ENCODE data around the gene GPSM1. TPM values are rescaled to one million over a fixed set of nuclear protein-coding genes. Genes with fewer than 3 reads are reported as not detected.

The GPSM1 gene
- polyA plus RNA-seq, 1 of the 3 experiments (the other 2 are of a cell fraction), result 26.7 TPM

DNA sequence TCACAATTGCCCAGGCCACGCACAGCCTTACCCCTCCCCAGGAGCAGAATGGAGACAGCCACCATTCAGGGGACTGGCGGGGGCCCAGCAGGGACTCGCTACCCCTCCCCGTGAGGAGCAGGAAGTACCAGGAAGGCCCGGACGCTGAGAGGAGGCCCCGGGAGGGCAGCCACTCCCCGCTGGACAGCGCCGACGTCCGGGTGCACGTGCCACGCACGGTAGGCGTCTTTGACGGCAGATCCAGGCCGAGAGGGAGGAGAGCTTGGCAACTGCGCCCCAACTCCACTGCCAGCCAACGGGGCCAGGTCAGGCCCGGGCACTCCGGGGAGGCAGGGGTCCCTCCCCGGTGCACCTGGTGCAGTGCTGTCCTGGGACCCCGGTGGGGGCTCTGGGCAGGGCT, 22.2 kb downstream of the GPSM1 start:
- Histone ChIP-seq H2AFZ (ENCODE audit: low read depth) (no peak overlapping the region), H3K79me2 (ENCODE audit: insufficient read depth) (no peaks in the 10 kb centered on the region), H3K4me3 (ENCODE audit: low read depth in 2 of 2, low read length in 1 of 2) (no peak overlapping the region), H3K9ac (no peak overlapping the region), H3K9me2 (no peaks in the 10 kb centered on the region), H3K4me1 (ENCODE audit: control insufficient read depth in 1 of 2, insufficient read depth in 2 of 2, low read depth in 1 of 2, low read length in 1 of 2) (peaks cover 0 to 80% of the 10 kb centered on the region in 2 experiments; a peak in 1 of 4 replicates), H4K20me1 (ENCODE audit: insufficient read depth) (no peaks in the 10 kb centered on the region), H3K4me2 (no peak overlapping the region), H3K9me3 (no peaks in the 10 kb centered on the region), H3K36me3 (replicated peaks in 1 of 2; ENCODE audit: control insufficient read depth in 1 of 2, insufficient read depth in 2 of 2, low read length in 1 of 2) (no peaks in the 10 kb centered on the region), H3K27ac (ENCODE audit: low read depth in 2 of 2, low read length in 1 of 2) (no peak overlapping the region; a peak in 1 of 4 replicates), H3F3A (replicated peaks; ENCODE audit: insufficient read depth) (no peaks in the 10 kb centered on the region), H3K27me3 (ENCODE audit: insufficient read depth) (no peaks in the 10 kb centered on the region)
- ChIA-PET POLR2A (no interaction called here), CTCF (interaction anchor here (2.1 kb wide), 1 partner anchor 37 kb away, joined by 9 read pairs; no protein-coding TSS in a partner anchor)
- TF ChIP-seq NRF1 (IDR thresholded peaks at IDR 0.05; ENCODE audit: low read depth, low read length) (no peak), CHD2 (IDR thresholded peaks at IDR 0.05; ENCODE audit: low read length, partially characterized antibody) (no peak), RCOR1 (IDR thresholded peaks at IDR 0.05; ENCODE audit: low read length) (no peak), GATA2 (CRISPR knock-in tag; IDR thresholded peaks at IDR 0.05) (no peak), NFIC (IDR thresholded peaks at IDR 0.05; ENCODE audit: borderline replicate concordance) (no peak), JUND (IDR thresholded peaks at IDR 0.05) (no peak), ELF1 (IDR thresholded peaks at IDR 0.05) (no peak), SIN3A (IDR thresholded peaks at IDR 0.05; ENCODE audit: borderline replicate concordance, low read depth, low read length) (no peak), SMC3 (IDR thresholded peaks at IDR 0.05; ENCODE audit: low read depth, low read length) (no peak), TCF12 (IDR thresholded peaks at IDR 0.05) (no peak), POLR2AphosphoS5 (IDR thresholded peaks at IDR 0.05; ENCODE audit: low read depth, low read length) (no peak), EZH2phosphoT487 (IDR thresholded peaks at IDR 0.05; ENCODE audit: borderline replicate concordance, low read depth) (no peak), RXRA (IDR thresholded peaks at IDR 0.05; ENCODE audit: borderline replicate concordance, low read depth) (no peak), TAF1 (IDR thresholded peaks at IDR 0.05; ENCODE audit: borderline replicate concordance, low read depth, low read length) (no peak), FOXM1 (IDR thresholded peaks at IDR 0.05; ENCODE audit: low read depth) (no peak)
- TF ChIP-seq, protein P1, sequence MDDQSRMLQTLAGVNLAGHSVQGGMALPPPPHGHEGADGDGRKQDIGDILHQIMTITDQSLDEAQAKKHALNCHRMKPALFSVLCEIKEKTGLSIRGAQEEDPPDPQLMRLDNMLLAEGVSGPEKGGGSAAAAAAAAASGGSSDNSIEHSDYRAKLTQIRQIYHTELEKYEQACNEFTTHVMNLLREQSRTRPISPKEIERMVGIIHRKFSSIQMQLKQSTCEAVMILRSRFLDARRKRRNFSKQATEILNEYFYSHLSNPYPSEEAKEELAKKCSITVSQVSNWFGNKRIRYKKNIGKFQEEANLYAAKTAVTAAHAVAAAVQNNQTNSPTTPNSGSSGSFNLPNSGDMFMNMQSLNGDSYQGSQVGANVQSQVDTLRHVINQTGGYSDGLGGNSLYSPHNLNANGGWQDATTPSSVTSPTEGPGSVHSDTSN (IDR thresholded peaks at IDR 0.05), result no peak
- TF ChIP-seq, protein P2, sequence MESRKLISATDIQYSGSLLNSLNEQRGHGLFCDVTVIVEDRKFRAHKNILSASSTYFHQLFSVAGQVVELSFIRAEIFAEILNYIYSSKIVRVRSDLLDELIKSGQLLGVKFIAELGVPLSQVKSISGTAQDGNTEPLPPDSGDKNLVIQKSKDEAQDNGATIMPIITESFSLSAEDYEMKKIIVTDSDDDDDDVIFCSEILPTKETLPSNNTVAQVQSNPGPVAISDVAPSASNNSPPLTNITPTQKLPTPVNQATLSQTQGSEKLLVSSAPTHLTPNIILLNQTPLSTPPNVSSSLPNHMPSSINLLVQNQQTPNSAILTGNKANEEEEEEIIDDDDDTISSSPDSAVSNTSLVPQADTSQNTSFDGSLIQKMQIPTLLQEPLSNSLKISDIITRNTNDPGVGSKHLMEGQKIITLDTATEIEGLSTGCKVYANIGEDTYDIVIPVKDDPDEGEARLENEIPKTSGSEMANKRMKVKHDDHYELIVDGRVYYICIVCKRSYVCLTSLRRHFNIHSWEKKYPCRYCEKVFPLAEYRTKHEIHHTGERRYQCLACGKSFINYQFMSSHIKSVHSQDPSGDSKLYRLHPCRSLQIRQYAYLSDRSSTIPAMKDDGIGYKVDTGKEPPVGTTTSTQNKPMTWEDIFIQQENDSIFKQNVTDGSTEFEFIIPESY (IDR thresholded peaks at IDR 0.05; ENCODE audit: borderline replicate concordance, low read depth), result no peak
- TF ChIP-seq, protein P3, sequence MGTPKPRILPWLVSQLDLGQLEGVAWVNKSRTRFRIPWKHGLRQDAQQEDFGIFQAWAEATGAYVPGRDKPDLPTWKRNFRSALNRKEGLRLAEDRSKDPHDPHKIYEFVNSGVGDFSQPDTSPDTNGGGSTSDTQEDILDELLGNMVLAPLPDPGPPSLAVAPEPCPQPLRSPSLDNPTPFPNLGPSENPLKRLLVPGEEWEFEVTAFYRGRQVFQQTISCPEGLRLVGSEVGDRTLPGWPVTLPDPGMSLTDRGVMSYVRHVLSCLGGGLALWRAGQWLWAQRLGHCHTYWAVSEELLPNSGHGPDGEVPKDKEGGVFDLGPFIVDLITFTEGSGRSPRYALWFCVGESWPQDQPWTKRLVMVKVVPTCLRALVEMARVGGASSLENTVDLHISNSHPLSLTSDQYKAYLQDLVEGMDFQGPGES (IDR thresholded peaks at IDR 0.05; ENCODE audit: low read depth, low read length), result no peak
- DNase-seq, result no peak
- WGBS (ENCODE audit: low lambda C conversion rate), result 88% methylated on average over 5 of the region's 24 CpGs

Measured in SK-N-SH (cell line).